Keratinocyte (primary cell): ENCODE data around the gene PSMB7.

Experiments used
- CTCF ChIP-seq, 3 experiments: IDR thresholded peaks in 1 of 3; conservative IDR thresholded peaks in 1 of 3; optimal IDR thresholded peaks in 1 of 3; 2 replicates in 2 of 3; 3 replicates in 1 of 3; pipeline versions ENCODE3 to v1.5.1; 2011; ENCODE audit warnings: low read length in 3 of 3, mild to moderate bottlenecking in 3 of 3, moderate library complexity in 2 of 3, control low read depth in 1 of 3, inconsistent platforms in 1 of 3; ENCODE audit not compliant: insufficient read depth in 2 of 3; ENCODE audit errors: extremely low read depth in 1 of 3
- EZH2 ChIP-seq: IDR thresholded peaks from one replicate; pipeline ENCODE4 v1.6.1; 2012; ENCODE audit warnings: inconsistent platforms, mild to moderate bottlenecking, low read length, moderate library complexity

- no peak for TF ChIP-seq EZH2
- no peak for TF ChIP-seq CTCF (optimal IDR thresholded peaks at IDR 0.05 in 1 of 3, IDR thresholded peaks at IDR 0.05 in 1 of 3, conservative IDR thresholded peaks at IDR 0.05 in 1 of 3; ENCODE audit: extremely low read depth in 1 of 3, insufficient read depth in 2 of 3, low read length in 3 of 3)
Measured at GRCh38 chr9:124359426-124359825, 55.8 kb downstream of the PSMB7 start.
